K562 (cell line): ENCODE results near the gene NT5C. TPM values are rescaled to one million over a fixed set of nuclear protein-coding genes. Genes with fewer than 3 reads are reported as not detected.

ENCODE experiments used
- CEBPG ChIP-seq, 3 experiments: fragments of 200-800 bp in 1 of 3; sonication (Bioruptor generic) in 1 of 3; sonication (generic) in 1 of 3; formaldehyde crosslinking in 1 of 3; IDR thresholded peaks in 2 of 3; conservative IDR thresholded peaks in 1 of 3; 2 replicates each; pipeline versions ENCODE4 v1.6.1 to v1.8.0; 2016 to 2022; ENCODE audit warnings: missing compliant biosample characterization in 2 of 3, missing genetic modification characterization in 2 of 3, mild to moderate bottlenecking in 1 of 3, missing genetic modification reagents in 1 of 3
- EGR1 ChIP-seq: fragments of 450-650 bp; conservative IDR thresholded peaks from 2 replicates; pipeline ENCODE4 v1.6.1; 2017; ENCODE audit warnings: mild to moderate bottlenecking
- EP400 ChIP-seq: fragments of 450-650 bp; IDR thresholded peaks from 2 replicates; pipeline ENCODE4 v1.6.1; 2017; ENCODE audit warnings: antibody characterized with exemption, mild to moderate bottlenecking, moderate library complexity
- FOXK1 ChIP-seq: sonication (generic); formaldehyde crosslinking; IDR thresholded peaks from 2 replicates; pipeline ENCODE4 v1.8.0; 2022; ENCODE audit warnings: missing genetic modification reagents, mild to moderate bottlenecking, borderline replicate concordance
- GTF2E2 ChIP-seq: fragments of 200-800 bp; sonication (Bioruptor generic); IDR thresholded peaks from 2 replicates; pipeline ENCODE4 v1.6.1; 2016; ENCODE audit warnings: missing genetic modification characterization, missing compliant biosample characterization
- HDAC2 ChIP-seq: fragments of 450-650 bp; IDR thresholded peaks from 2 replicates; pipeline ENCODE4 v1.6.1; 2016; ENCODE audit warnings: mild to moderate bottlenecking
- JUNB ChIP-seq: fragments of 450-650 bp; formaldehyde crosslinking; conservative IDR thresholded peaks from 2 replicates; pipeline ENCODE4 v1.4.0; 2020; ENCODE audit warnings: mild to moderate bottlenecking
- PTTG1 ChIP-seq: fragments of 450-650 bp; IDR thresholded peaks from 2 replicates; pipeline ENCODE4 v1.6.1; 2016; ENCODE audit warnings: low read depth, mild to moderate bottlenecking, missing genetic modification characterization, missing compliant biosample characterization
- RBM14 ChIP-seq: fragments of 200-400 bp; formaldehyde crosslinking; IDR thresholded peaks from 2 replicates; pipeline ENCODE4 v1.6.1; 2018; ENCODE audit warnings: low read depth, mild to moderate bottlenecking, low read length, moderate library complexity, borderline replicate concordance; ENCODE audit not compliant: insufficient read depth
- RREB1 ChIP-seq: fragments of 250-450 bp; sonication (Bioruptor Pico); IDR thresholded peaks from 2 replicates; pipeline ENCODE4 v1.4.0; 2020
- TOE1 ChIP-seq, 2 experiments: fragments of 450-650 bp in 1 of 2; sonication (generic) in 1 of 2; formaldehyde crosslinking in 1 of 2; IDR thresholded peaks; 2 replicates each; pipeline versions ENCODE4 v1.7.1 to v1.8.0; 2016 to 2022; ENCODE audit warnings: borderline replicate concordance in 2 of 2, mild to moderate bottlenecking in 2 of 2, antibody characterized with exemption in 1 of 2, inconsistent platforms in 1 of 2, low read depth in 1 of 2, missing genetic modification reagents in 1 of 2, moderate library complexity in 1 of 2
- U2AF1 ChIP-seq: fragments of 200-400 bp; formaldehyde crosslinking; optimal IDR thresholded peaks from 2 replicates; pipeline ENCODE3; 2017; ENCODE audit warnings: mild to moderate bottlenecking, low read depth, low read length, moderate library complexity
- ZBTB7A ChIP-seq: IDR thresholded peaks from 2 replicates; pipeline ENCODE4 v1.6.1; 2011; ENCODE audit warnings: low read depth, mild to moderate bottlenecking, low read length, moderate library complexity, borderline replicate concordance; ENCODE audit not compliant: control insufficient read depth
- ZNF76 ChIP-seq: fragments of 250-450 bp; sonication (Bioruptor Pico); IDR thresholded peaks from 2 replicates; pipeline ENCODE4 v1.4.0; 2020; ENCODE audit warnings: mild to moderate bottlenecking, moderate library complexity, borderline replicate concordance
- polyA plus RNA-seq, 8 experiments: library from polyadenylated mRNA; depleted of rRNA in 4 of 8; stranded (reverse) in 5 of 8; unstranded in 3 of 8; fragments of >200 nt; fragmentation: Nextera tagmentation in 2 of 8; fragmentation: Illumina TruSeq in 1 of 8; extraction: Ambion mirVana in 2 of 8; extraction: Trizol in 1 of 8; gene quantifications; 2 replicates each; pipeline versions ENCODE4 v1.2.1 to v1.2.3, GENCODE V29; 2011 to 2014; ENCODE audit warnings: inconsistent platforms in 1 of 8, missing spikeins in 1 of 8
- total RNA-seq, 7 experiments: library from RNA; depleted of rRNA in 6 of 7; stranded (reverse); fragments of >200 nt in 6 of 7; fragmentation: Illumina TruSeq in 2 of 7; extraction: Trizol in 2 of 7; gene quantifications; 2 replicates each; pipeline versions ENCODE4 v1.2.1 to v1.2.3, GENCODE V29; 2011 to 2021; ENCODE audit warnings: low replicate concordance in 1 of 7
- TF ChIP-seq, protein P1 (sequence below): sonication (generic); formaldehyde crosslinking; IDR thresholded peaks from 2 replicates; pipeline ENCODE4 v1.8.0; 2023; ENCODE audit warnings: missing genetic modification reagents, mild to moderate bottlenecking, borderline replicate concordance

The NT5C gene
- total and polyA plus RNA-seq, 9 of the 15 experiments (the other 6 are each of a cell fraction or from before 2014, with no cell fraction given): 2.9 to 205 (median 45.0) TPM

- no peak; the same call in 1 of the 2 replicates for TF ChIP-seq EGR1
- TF ChIP-seq EP400: peak; percentile 4; the same call in 1 of the 2 replicates
- TF ChIP-seq PTTG1 (tag): no peak
- TF ChIP-seq FOXK1: no peak
- TF ChIP-seq RREB1 (CRISPR knock-in tag): no peak
- TF ChIP-seq ZBTB7A: peak; percentile 83; the same call in 1 of the 2 replicates
- TF ChIP-seq U2AF1: no peak
- TF ChIP-seq, protein P1, sequence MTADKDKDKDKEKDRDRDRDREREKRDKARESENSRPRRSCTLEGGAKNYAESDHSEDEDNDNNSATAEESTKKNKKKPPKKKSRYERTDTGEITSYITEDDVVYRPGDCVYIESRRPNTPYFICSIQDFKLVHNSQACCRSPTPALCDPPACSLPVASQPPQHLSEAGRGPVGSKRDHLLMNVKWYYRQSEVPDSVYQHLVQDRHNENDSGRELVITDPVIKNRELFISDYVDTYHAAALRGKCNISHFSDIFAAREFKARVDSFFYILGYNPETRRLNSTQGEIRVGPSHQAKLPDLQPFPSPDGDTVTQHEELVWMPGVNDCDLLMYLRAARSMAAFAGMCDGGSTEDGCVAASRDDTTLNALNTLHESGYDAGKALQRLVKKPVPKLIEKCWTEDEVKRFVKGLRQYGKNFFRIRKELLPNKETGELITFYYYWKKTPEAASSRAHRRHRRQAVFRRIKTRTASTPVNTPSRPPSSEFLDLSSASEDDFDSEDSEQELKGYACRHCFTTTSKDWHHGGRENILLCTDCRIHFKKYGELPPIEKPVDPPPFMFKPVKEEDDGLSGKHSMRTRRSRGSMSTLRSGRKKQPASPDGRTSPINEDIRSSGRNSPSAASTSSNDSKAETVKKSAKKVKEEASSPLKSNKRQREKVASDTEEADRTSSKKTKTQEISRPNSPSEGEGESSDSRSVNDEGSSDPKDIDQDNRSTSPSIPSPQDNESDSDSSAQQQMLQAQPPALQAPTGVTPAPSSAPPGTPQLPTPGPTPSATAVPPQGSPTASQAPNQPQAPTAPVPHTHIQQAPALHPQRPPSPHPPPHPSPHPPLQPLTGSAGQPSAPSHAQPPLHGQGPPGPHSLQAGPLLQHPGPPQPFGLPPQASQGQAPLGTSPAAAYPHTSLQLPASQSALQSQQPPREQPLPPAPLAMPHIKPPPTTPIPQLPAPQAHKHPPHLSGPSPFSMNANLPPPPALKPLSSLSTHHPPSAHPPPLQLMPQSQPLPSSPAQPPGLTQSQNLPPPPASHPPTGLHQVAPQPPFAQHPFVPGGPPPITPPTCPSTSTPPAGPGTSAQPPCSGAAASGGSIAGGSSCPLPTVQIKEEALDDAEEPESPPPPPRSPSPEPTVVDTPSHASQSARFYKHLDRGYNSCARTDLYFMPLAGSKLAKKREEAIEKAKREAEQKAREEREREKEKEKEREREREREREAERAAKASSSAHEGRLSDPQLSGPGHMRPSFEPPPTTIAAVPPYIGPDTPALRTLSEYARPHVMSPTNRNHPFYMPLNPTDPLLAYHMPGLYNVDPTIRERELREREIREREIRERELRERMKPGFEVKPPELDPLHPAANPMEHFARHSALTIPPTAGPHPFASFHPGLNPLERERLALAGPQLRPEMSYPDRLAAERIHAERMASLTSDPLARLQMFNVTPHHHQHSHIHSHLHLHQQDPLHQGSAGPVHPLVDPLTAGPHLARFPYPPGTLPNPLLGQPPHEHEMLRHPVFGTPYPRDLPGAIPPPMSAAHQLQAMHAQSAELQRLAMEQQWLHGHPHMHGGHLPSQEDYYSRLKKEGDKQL: no peak
- no peak for TF ChIP-seq HDAC2
- no peak for TF ChIP-seq CEBPG (CRISPR knock-in tag; IDR thresholded peaks at IDR 0.05)
- TF ChIP-seq CEBPG (tag; conservative IDR thresholded peaks at IDR 0.05 in 1 of 2, IDR thresholded peaks at IDR 0.05 in 1 of 2): no peak
- TF ChIP-seq RBM14: no peak
- no peak for TF ChIP-seq ZNF76 (CRISPR knock-in tag)
- TF ChIP-seq TOE1 (IDR thresholded peaks at IDR 0.05; ENCODE audit: borderline replicate concordance): no peak
- no peak for TF ChIP-seq TOE1 (CRISPR knock-in tag; IDR thresholded peaks at IDR 0.05; ENCODE audit: borderline replicate concordance, low read depth)
- no peak for TF ChIP-seq GTF2E2
- TF ChIP-seq JUNB (CRISPR knock-in tag): no peak
Measured at GRCh38 chr17:75130632-75131277, 787 bp downstream of the NT5C start (continued).
